KOPT-K1 (cell line): ENCODE results near the gene SPART.

Source experiments
- H3K27ac ChIP-seq: fragments of 200-600 bp; sonication (generic); 2 replicates; pipeline ENCODE4 v1.5.1; 2016; ENCODE audit warnings: antibody characterized with exemption, mild to moderate bottlenecking, low read depth, low read length; ENCODE audit not compliant: poor library complexity, severe bottlenecking
- H3K36me3 ChIP-seq: fragments of 200-600 bp; sonication (generic); 2 replicates; pipeline ENCODE4 v1.5.1; 2017; ENCODE audit warnings: antibody characterized with exemption, mild to moderate bottlenecking, low read length, moderate library complexity; ENCODE audit not compliant: insufficient read depth
- H3K9me3 ChIP-seq: fragments of 200-600 bp; sonication (generic); 2 replicates; pipeline ENCODE4 v1.5.1; 2017; ENCODE audit warnings: antibody characterized with exemption, low read length, mild to moderate bottlenecking; ENCODE audit not compliant: insufficient read depth, poor library complexity, severe bottlenecking

SPART gene, protein sequence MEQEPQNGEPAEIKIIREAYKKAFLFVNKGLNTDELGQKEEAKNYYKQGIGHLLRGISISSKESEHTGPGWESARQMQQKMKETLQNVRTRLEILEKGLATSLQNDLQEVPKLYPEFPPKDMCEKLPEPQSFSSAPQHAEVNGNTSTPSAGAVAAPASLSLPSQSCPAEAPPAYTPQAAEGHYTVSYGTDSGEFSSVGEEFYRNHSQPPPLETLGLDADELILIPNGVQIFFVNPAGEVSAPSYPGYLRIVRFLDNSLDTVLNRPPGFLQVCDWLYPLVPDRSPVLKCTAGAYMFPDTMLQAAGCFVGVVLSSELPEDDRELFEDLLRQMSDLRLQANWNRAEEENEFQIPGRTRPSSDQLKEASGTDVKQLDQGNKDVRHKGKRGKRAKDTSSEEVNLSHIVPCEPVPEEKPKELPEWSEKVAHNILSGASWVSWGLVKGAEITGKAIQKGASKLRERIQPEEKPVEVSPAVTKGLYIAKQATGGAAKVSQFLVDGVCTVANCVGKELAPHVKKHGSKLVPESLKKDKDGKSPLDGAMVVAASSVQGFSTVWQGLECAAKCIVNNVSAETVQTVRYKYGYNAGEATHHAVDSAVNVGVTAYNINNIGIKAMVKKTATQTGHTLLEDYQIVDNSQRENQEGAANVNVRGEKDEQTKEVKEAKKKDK

DNA sequence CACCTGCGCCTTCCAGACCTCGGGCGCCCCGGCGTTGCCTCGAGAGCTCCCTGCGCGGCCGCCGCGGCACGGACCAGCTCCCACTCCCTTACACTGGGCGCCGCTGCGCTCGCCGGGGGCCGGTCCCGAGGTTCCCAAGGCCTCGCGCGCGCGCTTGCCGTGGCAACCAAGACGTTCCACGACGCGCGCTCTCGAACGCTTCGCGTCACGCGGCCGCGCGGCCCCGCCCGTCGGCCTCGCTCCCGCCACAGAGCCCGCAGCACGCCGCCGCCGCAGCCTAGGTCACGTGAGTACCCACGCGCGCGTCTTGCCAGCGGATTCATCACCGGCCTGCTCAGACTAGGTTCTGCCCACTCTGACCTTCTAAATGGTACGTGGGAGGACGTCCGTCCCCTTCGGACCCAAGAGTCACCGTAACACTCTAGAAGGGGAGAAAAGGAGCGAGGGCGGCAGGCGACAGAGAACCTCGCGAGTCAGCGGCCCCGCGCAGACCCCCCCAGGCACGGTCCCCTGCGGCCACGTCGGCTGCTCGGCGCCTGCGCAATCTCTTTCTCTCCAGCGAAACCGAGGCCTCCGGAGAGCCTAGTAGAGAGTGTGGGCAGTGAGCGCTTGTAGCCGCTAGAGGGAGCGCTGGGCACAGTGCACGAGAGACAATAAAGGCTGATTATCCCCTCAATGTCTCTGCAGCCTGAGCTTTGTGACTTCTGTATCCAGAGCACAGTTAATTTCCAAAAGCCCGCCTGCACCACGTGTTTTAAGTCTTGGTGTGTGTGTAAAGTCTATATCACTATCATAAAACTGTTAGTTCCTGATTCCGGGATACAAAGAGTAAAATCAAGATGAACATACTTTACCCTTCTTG, at the start of gene SPART:
Gene SPART, minus strand, starts transcription at position 173 of the 862 bp plus-strand sequence. CDS start 10,564 bp downstream, outside the sequence.
- no peak within 1 kb of the TSS for H3K27ac ChIP-seq
- H3K9me3 ChIP-seq, result no peaks in the 10 kb centered on the region
- no peaks in the 10 kb centered on the region for H3K36me3 ChIP-seq

DNA sequence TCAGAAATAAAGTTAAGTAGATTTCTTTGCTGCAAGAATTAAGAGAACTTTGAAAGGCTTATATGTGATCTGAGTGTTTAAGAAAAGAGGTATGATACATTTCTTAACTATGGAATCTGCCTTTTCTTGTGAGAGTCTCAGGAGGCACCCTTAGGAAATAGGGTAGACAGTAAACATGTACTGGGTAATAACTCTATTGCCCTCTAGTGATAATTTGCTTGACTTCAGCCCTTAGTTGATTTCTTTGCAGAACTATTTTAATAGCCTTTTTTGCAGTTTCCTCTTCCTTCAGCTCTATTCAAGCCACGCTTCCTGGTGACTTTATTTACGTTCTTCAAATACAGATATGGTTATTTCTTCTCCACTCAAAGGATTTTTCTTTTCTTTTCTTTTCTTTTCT, 49.1 kb upstream of the SPART start:
- no peaks in the 10 kb centered on the region for H3K36me3 ChIP-seq
- H3K27ac ChIP-seq, result no peak overlapping the region
- H3K9me3 ChIP-seq, result no peaks in the 10 kb centered on the region

DNA sequence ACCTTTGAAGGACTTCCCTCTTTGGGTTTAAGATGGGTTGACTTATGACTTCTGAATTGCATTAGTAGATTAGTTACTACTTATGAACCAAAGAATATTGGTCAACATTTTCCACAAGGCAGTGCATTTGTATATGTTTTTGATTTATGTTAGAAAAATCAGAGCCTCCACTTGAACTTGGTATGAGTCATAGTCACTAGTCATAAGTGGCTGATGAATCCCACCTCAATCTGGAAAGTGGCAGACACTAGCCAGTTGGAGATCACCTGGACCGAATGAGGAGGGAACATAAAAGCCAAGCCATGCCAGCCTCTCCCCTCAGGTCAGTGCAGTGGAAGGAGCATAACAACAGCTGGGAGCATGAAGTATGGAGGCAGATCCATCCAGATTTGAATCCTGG, 39.3 kb upstream of the SPART start:
- H3K27ac ChIP-seq, result no peak overlapping the region
- no peaks in the 10 kb centered on the region for H3K36me3 ChIP-seq
- H3K9me3 ChIP-seq, result no peaks in the 10 kb centered on the region

DNA sequence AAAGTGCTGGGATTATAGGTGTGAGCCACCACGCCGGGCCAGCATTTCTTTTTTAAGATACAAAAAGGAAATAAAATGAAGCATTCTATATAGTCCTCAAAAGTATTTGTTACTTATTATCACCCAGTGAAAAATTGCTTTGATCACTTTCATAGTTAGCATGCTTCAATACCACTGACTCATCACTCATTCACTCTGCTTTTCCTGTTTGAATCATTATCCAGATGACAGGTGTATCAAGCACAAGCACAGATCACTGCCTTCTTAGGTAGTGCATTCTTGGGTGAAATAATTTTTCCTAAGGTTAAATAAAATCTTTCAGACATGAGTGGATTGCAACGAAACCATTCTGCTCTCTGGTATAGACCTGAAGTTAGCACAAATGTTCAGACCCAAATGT, 35.8 kb upstream of the SPART start:
- Histone ChIP-seq H3K9me3 (no peaks in the 10 kb centered on the region), H3K36me3 (no peaks in the 10 kb centered on the region), H3K27ac (no peak overlapping the region)

DNA sequence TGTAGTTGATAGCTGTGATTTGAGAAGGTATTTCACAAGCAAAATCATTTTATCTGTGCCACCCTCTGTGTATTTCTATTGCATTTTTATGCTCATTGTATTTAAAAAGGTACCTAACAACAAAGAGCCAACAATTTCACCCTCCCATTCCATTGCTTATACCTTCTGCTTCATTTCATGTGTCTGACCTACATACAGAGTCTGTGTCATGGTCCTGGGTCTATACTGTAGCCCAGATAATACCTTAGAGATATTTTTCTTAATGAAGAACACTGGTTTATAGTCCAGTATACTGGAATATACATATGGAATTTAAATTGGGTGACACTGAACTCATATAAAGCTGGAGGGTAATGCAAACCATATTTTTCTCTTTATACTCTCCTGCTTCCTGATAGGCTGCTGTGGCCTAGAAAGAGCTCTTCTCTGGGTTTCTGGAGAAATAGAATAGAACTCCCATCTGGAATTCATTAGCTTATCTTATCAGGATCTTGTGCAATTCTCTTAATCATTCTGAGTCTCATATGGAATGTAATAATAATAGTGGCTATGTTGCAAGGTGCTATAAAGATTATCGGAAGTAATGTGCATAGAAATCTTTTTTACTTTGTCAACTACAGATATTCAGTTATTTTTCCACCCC, 31.8 kb upstream of the SPART start:
- H3K9me3 ChIP-seq, result no peaks in the 10 kb centered on the region
- H3K36me3 ChIP-seq, result no peaks in the 10 kb centered on the region
- H3K27ac ChIP-seq, result no peak overlapping the region

DNA sequence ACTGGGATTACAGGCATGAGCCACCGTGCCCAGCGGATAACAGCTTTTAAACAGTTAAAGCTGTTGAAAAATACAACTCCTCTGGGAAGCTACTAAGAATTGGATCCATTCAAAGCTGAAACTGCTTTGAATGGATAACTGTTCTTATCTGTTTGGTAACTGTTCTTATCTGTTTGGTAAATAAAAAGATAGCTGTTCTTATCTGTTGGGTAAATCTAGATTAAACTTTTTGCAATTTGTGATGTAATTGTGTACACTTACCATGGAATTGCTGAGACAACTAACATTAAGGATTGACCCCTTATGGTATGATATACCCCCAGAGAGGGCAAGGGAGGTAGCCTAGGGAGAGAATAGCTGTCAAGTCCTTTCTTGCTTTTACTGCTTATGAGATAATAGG, 27.9 kb upstream of the SPART start:
- H3K9me3 ChIP-seq, result no peaks in the 10 kb centered on the region
- no peaks in the 10 kb centered on the region for H3K36me3 ChIP-seq
- H3K27ac ChIP-seq, result no peak overlapping the region

DNA sequence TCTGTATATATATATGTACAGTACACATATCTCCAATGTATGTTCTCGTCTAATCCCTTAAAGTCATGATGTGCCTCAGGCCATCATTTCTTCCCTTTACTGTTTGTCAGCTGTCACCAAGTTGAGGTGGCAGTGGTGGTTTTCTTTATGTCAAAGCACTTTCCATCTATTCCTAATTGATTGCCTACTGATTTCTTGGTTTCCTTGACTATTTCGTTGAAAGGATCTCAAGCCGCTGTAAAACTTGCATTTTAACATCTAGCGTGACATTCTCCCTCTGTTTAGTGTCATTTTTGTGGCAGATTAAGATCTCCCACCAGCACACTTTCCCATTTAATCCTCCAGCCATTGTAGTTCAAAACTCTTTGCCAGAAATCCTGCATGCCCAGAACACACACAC, 25.0 kb upstream of the SPART start:
- Histone ChIP-seq H3K9me3 (no peaks in the 10 kb centered on the region), H3K27ac (no peak overlapping the region), H3K36me3 (no peaks in the 10 kb centered on the region)

DNA sequence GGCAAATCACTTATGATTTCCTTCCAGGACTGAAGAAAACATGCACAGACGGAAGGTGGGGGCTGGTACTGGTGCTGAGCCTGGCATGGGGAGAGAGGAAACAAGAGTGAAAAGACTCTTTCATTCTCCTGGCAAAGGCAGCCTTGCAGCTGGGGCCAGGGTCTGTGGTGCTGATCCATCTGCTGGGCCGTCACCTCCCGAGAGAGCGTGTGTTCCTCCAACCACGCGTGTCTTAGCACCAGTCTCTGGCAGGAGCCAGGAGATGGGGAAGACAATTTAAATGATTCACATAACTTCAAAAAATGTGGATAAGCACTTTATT, 23.9 kb upstream of the SPART start:
- Histone ChIP-seq H3K27ac (no peak overlapping the region), H3K36me3 (no peaks in the 10 kb centered on the region), H3K9me3 (no peaks in the 10 kb centered on the region)

DNA sequence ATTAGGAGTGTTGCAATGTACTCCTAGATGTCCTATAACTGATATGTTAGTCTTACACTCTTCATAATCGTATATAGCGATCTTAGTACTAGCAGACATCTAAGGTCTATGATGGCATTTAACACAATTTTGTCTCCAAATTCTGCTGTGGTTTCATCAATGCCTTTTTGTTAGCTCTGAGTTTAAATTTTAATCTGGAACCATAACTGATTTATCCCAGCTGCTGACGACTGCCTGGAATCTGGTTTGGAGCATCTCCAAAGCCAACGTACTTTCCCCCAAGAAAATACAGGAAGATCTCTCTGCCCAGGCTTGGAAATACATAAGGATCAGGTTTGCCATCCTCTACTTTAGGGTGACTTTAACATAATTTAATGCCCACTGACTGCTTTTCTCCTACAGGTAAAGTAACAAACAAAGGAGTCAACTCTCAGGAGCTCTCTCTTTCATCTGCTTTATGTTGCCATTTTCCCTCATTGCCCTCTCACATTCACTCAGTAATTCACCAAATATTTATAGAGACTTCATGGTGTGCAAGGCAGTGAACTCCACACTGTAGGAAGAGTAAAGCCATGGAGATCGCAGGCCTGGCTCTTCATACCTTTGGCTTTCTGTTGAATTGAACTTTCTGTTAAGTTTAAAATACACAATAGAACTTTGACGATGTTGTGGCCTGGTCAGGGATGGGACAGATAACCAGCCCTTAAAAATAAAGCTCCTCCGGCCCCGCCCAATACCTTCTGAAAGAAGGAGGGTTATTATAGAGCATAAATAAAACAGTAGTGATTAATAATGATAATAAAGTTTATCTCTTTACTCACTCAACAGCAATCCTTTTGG, 23.3 kb upstream of the SPART start:
- no peak overlapping the region for H3K27ac ChIP-seq
- H3K36me3 ChIP-seq, result no peaks in the 10 kb centered on the region
- no peaks in the 10 kb centered on the region for H3K9me3 ChIP-seq

DNA sequence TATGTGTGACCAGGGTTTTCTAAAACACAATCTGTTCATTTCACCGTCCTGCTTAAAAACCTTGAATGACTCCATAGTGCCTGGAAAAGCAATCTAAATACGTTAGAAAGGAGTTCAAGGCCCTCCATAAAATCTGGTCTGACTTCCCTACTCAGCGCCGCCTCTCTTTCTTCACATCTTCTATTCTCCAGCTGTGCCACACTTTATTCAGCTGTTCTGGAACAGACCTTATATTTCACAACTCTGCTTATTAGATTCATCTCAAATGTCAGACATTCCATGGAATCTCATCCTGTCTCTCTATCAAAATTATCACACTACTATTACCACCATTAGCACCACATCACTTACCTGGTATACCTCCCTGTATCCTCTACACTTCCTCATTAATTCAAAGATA, 19.8 kb upstream of the SPART start:
- no peaks in the 10 kb centered on the region for H3K9me3 ChIP-seq
- no peak overlapping the region for H3K27ac ChIP-seq
- H3K36me3 ChIP-seq, result no peaks in the 10 kb centered on the region

DNA sequence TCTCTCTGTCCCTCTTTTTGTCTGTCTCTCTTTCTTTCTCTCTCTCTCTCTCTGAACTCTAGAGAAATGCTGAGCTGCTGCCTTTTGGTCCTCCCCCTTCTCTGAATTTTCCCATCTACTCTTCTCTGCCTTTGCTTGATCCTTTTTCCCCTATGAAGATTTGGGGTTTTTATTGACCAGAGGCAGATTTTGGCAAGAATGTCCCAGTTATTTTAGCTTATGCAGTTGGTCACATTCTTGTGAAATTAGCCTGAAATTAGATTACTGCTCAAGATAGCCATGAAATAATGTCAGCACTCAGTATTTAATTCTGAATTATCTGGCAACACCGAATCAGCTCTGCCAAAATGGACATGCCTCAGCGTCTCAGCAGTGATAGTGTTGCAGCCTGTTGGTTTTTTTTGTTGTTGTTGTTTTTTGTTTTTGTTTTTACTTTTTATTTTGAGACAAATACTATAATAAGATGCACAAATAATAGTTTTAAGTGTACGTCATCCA, 17.2 kb upstream of the SPART start:
- no peaks in the 10 kb centered on the region for H3K9me3 ChIP-seq
- no peaks in the 10 kb centered on the region for H3K36me3 ChIP-seq

DNA sequence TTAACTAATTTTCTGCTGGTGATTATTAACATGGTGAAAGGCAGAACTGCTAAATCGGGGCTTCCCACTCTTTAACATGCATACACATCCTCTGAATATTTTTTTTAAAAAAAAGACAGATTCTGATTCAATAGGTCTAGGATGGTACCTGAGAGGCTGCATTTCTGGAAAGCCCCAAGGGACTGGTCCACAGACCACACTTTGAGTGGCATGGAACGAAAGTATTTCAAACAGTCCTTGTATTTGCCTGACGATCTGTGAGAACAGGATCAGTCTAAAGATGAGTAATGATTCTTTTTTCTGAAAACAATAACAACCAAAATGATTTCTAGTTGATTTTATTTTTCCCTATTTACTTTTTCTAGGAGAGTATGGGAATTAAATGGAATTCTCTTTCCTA, 16.7 kb upstream of the SPART start:
- Histone ChIP-seq H3K27ac (no peak overlapping the region), H3K36me3 (no peaks in the 10 kb centered on the region), H3K9me3 (no peaks in the 10 kb centered on the region)

More for the DNA sequence above, 17.2 kb upstream of the SPART start:
- H3K27ac ChIP-seq, result no peak overlapping the region

DNA sequence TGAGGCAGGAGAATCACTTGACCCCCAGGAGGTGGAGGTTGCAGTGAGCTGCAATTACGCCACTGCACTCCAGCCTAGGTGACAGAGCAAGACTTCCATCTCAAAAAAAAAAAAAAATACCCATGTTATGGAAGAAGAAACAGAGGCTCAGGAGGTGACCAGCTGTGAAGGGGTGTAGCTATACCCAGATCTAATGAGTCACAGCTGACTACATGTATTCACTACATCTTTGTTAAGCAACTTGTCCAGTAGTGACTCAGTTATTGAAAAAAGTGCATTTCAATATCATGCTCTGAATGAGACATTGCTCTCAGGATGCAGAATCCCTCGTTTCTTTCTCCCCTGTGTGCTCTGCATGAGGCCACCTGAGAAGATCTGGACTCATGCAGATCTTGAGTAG, 16.1 kb upstream of the SPART start:
- Histone ChIP-seq H3K9me3 (no peaks in the 10 kb centered on the region), H3K27ac (no peak overlapping the region), H3K36me3 (no peaks in the 10 kb centered on the region)

DNA sequence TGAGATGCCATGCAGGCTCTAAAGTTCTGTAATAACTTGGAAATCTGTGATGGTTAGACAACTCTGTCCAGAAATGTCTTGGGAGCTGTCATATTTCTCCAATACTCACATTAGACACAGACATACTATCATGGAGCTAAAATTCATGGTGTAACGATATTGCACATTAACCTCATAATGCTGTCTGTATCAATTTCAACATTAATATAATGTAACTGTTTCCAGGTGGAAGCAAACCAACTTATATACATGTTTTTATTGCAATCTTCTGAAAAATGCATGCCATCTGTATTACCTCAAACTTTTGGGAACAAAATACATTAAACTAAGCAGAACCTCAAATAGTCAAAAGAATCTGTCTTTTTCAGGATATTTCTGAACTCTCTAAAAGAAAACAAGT, 14.7 kb upstream of the SPART start:
- Histone ChIP-seq H3K27ac (no peak overlapping the region), H3K36me3 (no peaks in the 10 kb centered on the region), H3K9me3 (no peaks in the 10 kb centered on the region)
